MM.1S (cell line): ENCODE measurements around the gene ZSCAN20.

Source experiments
- DNase-seq: peaks from one replicate; pipeline ENCODE4 v3.0.0-alpha.2; 2015
- H2AFZ ChIP-seq: fragments of 300-600 bp; sonication (generic); 2 replicates; pipeline ENCODE4 v1.6.0; 2016; ENCODE audit warnings: antibody characterized with exemption, low read length
- H3F3A ChIP-seq: fragments of 300-600 bp; sonication (generic); 2 replicates; pipeline ENCODE4 v1.6.1; 2016; ENCODE audit warnings: mild to moderate bottlenecking, antibody characterized with exemption, low read length, moderate library complexity, mixed read lengths; ENCODE audit not compliant: insufficient read depth
- H3K27ac ChIP-seq: fragments of 300-600 bp; sonication (generic); 2 replicates; pipeline ENCODE4 v1.5.1; 2016; ENCODE audit warnings: mild to moderate bottlenecking, low read length
- H3K27me3 ChIP-seq: fragments of 300-600 bp; sonication (generic); replicated peaks from 2 replicates; pipeline ENCODE4 v1.6.0; 2016; ENCODE audit warnings: low read length; ENCODE audit not compliant: insufficient read depth
- H3K36me3 ChIP-seq: fragments of 300-600 bp; sonication (generic); replicated peaks from 2 replicates; pipeline ENCODE4 v1.6.1; 2016; ENCODE audit warnings: mild to moderate bottlenecking, low read length, mixed read lengths; ENCODE audit not compliant: insufficient read depth
- H3K4me1 ChIP-seq: fragments of 300-600 bp; sonication (generic); 2 replicates; pipeline ENCODE4 v1.6.1; 2016; ENCODE audit warnings: low read length, mixed read lengths
- H3K4me2 ChIP-seq: fragments of 300-600 bp; sonication (generic); 2 replicates; pipeline ENCODE4 v1.6.0; 2016; ENCODE audit warnings: low read depth, low read length
- H3K4me3 ChIP-seq: fragments of 300-600 bp; sonication (generic); 2 replicates; pipeline ENCODE4 v1.5.1; 2016; ENCODE audit warnings: low read length, mixed read lengths
- H3K79me2 ChIP-seq: fragments of 300-600 bp; sonication (generic); 2 replicates; pipeline ENCODE4 v1.6.1; 2016; ENCODE audit warnings: mixed run types, low read length, mixed read lengths
- H3K9ac ChIP-seq: fragments of 300-600 bp; sonication (generic); 2 replicates; pipeline ENCODE4 v1.6.1; 2016; ENCODE audit warnings: low read length, mixed read lengths
- H3K9me2 ChIP-seq: fragments of 300-600 bp; sonication (generic); replicated peaks from 2 replicates; pipeline ENCODE4 v1.6.1; 2016; ENCODE audit warnings: mild to moderate bottlenecking, low read length, mixed read lengths; ENCODE audit not compliant: insufficient read depth
- H3K9me3 ChIP-seq: fragments of 300-600 bp; sonication (generic); replicated peaks from 2 replicates; pipeline ENCODE4 v1.6.1; 2016; ENCODE audit warnings: mild to moderate bottlenecking, low read length, mixed read lengths; ENCODE audit not compliant: insufficient read depth
- H4K20me1 ChIP-seq: fragments of 300-600 bp; sonication (generic); 2 replicates; pipeline ENCODE4 v1.6.1; 2016; ENCODE audit warnings: mild to moderate bottlenecking, low read length, moderate library complexity, mixed read lengths; ENCODE audit not compliant: insufficient read depth
- CTCF ChIP-seq: fragments of 300-600 bp; sonication (generic); IDR thresholded peaks from 2 replicates; pipeline ENCODE4 v1.5.1; 2016; ENCODE audit warnings: antibody characterized with exemption, low read length, mixed read lengths
- EZH2 ChIP-seq: fragments of 300-600 bp; sonication (generic); optimal IDR thresholded peaks from 2 replicates; pipeline ENCODE3; 2017; ENCODE audit warnings: low read depth, mild to moderate bottlenecking, antibody characterized with exemption, low read length, mixed read lengths
- EZH2phosphoT487 ChIP-seq: fragments of 300-600 bp; sonication (generic); IDR thresholded peaks from 2 replicates; pipeline ENCODE4 v1.6.1; 2018; ENCODE audit warnings: antibody characterized with exemption, low read length

ZSCAN20 gene

DNA sequence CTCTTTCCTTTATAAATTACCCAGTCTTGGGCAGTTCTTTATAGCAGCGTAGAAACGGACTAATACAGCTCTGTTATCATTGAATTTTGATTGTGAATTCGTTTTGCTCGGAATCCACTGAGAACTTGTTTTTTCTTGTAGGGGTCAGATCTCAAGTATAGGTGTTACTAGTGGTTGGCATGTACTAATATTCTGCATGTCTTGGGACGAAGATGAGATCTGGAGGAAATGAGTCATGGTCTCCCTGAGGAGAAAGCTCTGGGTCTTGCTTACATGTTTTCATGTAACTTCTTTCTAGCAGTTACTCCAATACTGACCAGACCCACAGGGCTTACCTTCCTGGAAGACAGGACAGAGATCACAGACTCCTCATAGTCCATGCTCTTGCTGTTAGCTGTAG lies 30.3 kb downstream of the ZSCAN20 start:
- Histone ChIP-seq H3K79me2 (no peaks in the 10 kb centered on the region), H3K9me2 (no peaks in the 10 kb centered on the region), H3K4me3 (no peak overlapping the region), H3K27ac (no peak overlapping the region), H3F3A (no peaks in the 10 kb centered on the region), H3K4me2 (no peak overlapping the region), H3K36me3 (no peaks in the 10 kb centered on the region), H3K4me1 (no peaks in the 10 kb centered on the region), H4K20me1 (no peaks in the 10 kb centered on the region), H3K9ac (no peak overlapping the region), H3K27me3 (no peaks in the 10 kb centered on the region), H3K9me3 (no peaks in the 10 kb centered on the region), H2AFZ (no peak overlapping the region)
- TF ChIP-seq EZH2 (no peak), EZH2phosphoT487 (no peak), CTCF (no peak)
- no peak for DNase-seq

- H3K27me3 ChIP-seq = no peaks in the 10 kb centered on the region
- H3K4me1 ChIP-seq = no peaks in the 10 kb centered on the region
- H3K9me3 ChIP-seq = no peaks in the 10 kb centered on the region
- H3K27ac ChIP-seq = no peak overlapping the region
- H2AFZ ChIP-seq = no peak overlapping the region
- no peak overlapping the region for H3K4me2 ChIP-seq
- H3K9me2 ChIP-seq = no peaks in the 10 kb centered on the region
- no peak overlapping the region for H3K4me3 ChIP-seq
- H4K20me1 ChIP-seq = no peaks in the 10 kb centered on the region
- no peak overlapping the region for H3K9ac ChIP-seq
- no peak for DNase-seq
- H3F3A ChIP-seq = no peaks in the 10 kb centered on the region
- TF ChIP-seq CTCF = no peak
- no peak for TF ChIP-seq EZH2phosphoT487
- TF ChIP-seq EZH2 = no peak
- no peaks in the 10 kb centered on the region for H3K36me3 ChIP-seq
- H3K79me2 ChIP-seq = no peaks in the 10 kb centered on the region
Measured at GRCh38 chr1:33503506-33503905, 31.1 kb downstream of the ZSCAN20 start.

- Histone ChIP-seq H3K4me1 (peaks cover 6% of the 10 kb centered on the region; the same call in 1 of the 2 replicates), H3K79me2 (no peaks in the 10 kb centered on the region)
Measured at GRCh38 chr1:33507661-33508060, 35.2 kb downstream of the ZSCAN20 start.

More at GRCh38 chr1:33507661-33508060, 35.2 kb downstream of the ZSCAN20 start:
- Histone ChIP-seq H3K4me2 (no peak overlapping the region), H3F3A (no peaks in the 10 kb centered on the region), H3K27me3 (no peaks in the 10 kb centered on the region), H4K20me1 (no peaks in the 10 kb centered on the region), H3K9me3 (no peaks in the 10 kb centered on the region), H3K36me3 (no peaks in the 10 kb centered on the region), H2AFZ (no peak overlapping the region), H3K9ac (no peak overlapping the region), H3K27ac (no peak overlapping the region), H3K9me2 (no peaks in the 10 kb centered on the region), H3K4me3 (no peak overlapping the region)
- no peak for DNase-seq
- no peak for TF ChIP-seq EZH2
- no peak for TF ChIP-seq EZH2phosphoT487
- TF ChIP-seq CTCF = no peak
